WERI-Rb-1 (cell line): ENCODE results near the gene DDX54.

Experiments
- DNase-seq: peaks from one replicate; pipeline ENCODE4 v3.0.0-alpha.2; 2020
- H3K27ac ChIP-seq: fragments of 250-450 bp; sonication (Bioruptor Pico); 2 replicates; pipeline ENCODE4 v1.5.1; 2020; ENCODE audit warnings: mild to moderate bottlenecking, moderate library complexity
- H3K27me3 ChIP-seq: fragments of 250-450 bp; sonication (Bioruptor Pico); 2 replicates; pipeline ENCODE4 v1.5.1; 2021; ENCODE audit warnings: mild to moderate bottlenecking, low read depth, moderate library complexity; ENCODE audit not compliant: insufficient read depth, severe bottlenecking
- H3K36me3 ChIP-seq: fragments of 250-450 bp; sonication (Bioruptor Pico); 2 replicates; pipeline ENCODE4 v1.5.1; 2020; ENCODE audit warnings: mild to moderate bottlenecking, moderate library complexity
- H3K4me3 ChIP-seq: 2 replicates; pipeline ENCODE4 v1.5.1; 2011; ENCODE audit warnings: low read depth, mild to moderate bottlenecking, control low read depth, low read length
- H3K9me3 ChIP-seq: fragments of 250-450 bp; sonication (Bioruptor Pico); 2 replicates; pipeline ENCODE4 v1.5.1; 2021; ENCODE audit warnings: mild to moderate bottlenecking, moderate library complexity; ENCODE audit not compliant: severe bottlenecking
- TF ChIP-seq, protein P1 (sequence below): IDR thresholded peaks from 2 replicates; pipeline ENCODE4 v1.5.1; 2011; ENCODE audit warnings: low read depth, mild to moderate bottlenecking, control low read depth, inconsistent platforms, low read length

The DDX54 gene

DNA sequence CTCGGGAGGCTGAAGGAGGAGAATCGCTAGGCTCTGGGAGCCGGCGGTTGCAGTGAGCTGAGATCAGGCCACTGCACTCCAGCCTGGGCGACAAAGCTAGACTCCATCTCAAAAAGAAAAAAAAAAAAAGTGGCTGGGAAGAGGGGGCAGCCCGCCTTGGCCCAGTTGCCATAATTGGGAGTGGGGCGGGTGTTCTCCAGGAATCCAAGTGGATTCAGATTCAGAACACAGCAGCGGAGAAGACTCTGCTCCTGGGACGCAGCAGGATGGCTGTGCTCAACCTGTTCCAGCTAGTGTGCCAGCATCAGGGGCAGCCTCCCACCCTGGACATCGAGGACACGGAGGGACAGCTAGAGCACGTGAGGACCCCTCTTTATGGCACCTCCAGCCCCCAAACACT, 30.2 kb downstream of the DDX54 start:
- peaks cover 30% of the 10 kb centered on the region for H3K36me3 ChIP-seq
- DNase-seq = no peak
- no peak overlapping the region for H3K27ac ChIP-seq
- TF ChIP-seq, protein P1, sequence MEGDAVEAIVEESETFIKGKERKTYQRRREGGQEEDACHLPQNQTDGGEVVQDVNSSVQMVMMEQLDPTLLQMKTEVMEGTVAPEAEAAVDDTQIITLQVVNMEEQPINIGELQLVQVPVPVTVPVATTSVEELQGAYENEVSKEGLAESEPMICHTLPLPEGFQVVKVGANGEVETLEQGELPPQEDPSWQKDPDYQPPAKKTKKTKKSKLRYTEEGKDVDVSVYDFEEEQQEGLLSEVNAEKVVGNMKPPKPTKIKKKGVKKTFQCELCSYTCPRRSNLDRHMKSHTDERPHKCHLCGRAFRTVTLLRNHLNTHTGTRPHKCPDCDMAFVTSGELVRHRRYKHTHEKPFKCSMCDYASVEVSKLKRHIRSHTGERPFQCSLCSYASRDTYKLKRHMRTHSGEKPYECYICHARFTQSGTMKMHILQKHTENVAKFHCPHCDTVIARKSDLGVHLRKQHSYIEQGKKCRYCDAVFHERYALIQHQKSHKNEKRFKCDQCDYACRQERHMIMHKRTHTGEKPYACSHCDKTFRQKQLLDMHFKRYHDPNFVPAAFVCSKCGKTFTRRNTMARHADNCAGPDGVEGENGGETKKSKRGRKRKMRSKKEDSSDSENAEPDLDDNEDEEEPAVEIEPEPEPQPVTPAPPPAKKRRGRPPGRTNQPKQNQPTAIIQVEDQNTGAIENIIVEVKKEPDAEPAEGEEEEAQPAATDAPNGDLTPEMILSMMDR = no peak
- no peaks in the 10 kb centered on the region for H3K9me3 ChIP-seq
- no peak overlapping the region for H3K4me3 ChIP-seq
- H3K27me3 ChIP-seq = no peaks in the 10 kb centered on the region

GRCh38 chr12:113154351-113154973, 30.8 kb downstream of the DDX54 start:
- peaks cover 24% of the 10 kb centered on the region for H3K36me3 ChIP-seq
- H3K9me3 ChIP-seq = no peaks in the 10 kb centered on the region
- no peaks in the 10 kb centered on the region for H3K27me3 ChIP-seq
- no peak overlapping the region for H3K4me3 ChIP-seq
- no peak for DNase-seq
- H3K27ac ChIP-seq = no peak overlapping the region
- TF ChIP-seq, protein P1 = no peak

DNA sequence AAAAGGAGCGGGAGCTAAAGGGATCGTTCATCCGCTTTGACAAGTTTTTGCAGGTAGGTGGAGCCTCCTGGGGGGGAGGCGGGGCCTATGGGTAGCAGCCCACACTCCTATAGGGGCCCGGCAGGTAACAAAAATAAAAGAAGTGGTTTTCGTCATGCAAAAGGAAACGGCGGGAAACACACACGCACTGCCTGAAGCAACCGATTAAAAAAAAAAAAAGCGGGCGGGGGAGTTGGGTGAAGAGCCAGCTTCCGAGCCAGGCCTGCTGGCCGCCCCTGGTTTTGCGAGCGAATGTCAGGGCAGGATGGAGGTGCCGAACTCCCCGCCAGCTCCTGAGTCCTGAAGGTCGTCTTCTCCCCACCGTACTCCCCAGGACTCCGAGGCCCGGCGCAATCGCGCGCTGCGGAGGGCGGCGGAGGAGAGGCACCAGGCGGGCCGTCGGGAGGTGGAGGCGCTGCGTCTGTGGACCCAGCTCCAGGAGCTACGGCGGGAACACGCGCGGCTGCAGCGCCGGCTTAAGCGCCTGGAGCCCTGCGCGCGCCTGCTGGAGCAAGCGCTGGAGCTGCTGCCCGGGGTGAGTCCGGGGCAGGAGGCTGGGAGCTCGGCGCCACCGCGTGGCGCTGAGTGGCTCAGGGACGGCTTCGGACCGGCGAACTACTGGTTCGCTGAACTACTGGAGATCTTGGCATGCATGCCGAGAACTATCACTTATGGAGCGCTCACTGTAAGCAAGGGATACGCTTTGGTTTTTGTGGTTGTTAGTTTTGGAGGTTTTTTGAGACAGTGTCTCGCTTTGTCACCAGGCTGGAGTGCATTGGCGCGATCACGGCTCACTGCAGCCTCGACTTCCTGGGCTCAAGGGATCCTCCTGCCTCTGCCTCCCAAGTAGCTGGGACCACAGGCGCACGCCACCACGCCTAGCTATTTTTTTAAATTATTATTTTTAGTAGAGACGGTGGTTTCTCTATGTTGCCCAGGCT, 32.2 kb downstream of the DDX54 start:
- TF ChIP-seq, protein P1 = peak; percentile 68
- H3K27ac ChIP-seq = peak overlapping the region; percentile 73
- H3K36me3 ChIP-seq = peaks cover 10% of the 10 kb centered on the region
- H3K4me3 ChIP-seq = peak overlapping the region; percentile 48
- no peaks in the 10 kb centered on the region for H3K27me3 ChIP-seq
- H3K9me3 ChIP-seq = no peaks in the 10 kb centered on the region
- DNase-seq = peak; percentile 79

DNA sequence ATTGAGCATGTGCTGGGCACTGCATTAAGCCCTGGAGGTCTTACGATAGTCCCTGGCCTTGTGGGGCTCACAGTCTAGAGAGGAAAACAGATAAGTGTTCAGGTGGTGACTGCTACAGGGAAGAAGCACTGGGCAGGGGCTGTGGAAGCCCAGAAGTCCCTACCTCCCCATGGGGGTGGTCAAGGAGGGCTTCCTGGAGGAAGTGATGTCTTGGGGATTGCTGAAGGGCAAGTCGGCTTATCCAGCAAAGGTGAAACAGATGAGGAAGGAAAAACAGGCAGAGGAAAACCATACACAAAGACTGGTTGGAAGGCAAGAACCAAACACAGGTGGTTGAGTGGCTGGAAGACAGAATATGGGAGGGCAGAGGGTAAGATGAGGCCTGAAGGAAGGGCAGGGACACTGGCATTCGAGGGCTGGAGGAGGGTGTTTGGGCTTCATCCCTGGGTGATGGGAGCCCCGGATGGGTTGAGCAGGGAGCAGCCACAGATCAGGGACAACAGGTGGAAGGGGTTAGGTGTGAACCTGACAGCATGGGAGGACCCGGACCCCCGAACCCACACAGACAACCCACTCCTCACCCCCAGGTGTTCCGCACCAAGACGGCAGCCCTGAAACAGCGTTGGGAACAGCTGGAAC, 33.0 kb downstream of the DDX54 start:
- Histone ChIP-seq H3K27me3 (no peaks in the 10 kb centered on the region), H3K4me3 (peak overlapping the region; percentile 48), H3K27ac (no peak overlapping the region; the same call in 1 of the 2 replicates), H3K36me3 (peaks cover 2% of the 10 kb centered on the region), H3K9me3 (no peaks in the 10 kb centered on the region)
- TF ChIP-seq, protein P1 = no peak
- DNase-seq = no peak

DNA sequence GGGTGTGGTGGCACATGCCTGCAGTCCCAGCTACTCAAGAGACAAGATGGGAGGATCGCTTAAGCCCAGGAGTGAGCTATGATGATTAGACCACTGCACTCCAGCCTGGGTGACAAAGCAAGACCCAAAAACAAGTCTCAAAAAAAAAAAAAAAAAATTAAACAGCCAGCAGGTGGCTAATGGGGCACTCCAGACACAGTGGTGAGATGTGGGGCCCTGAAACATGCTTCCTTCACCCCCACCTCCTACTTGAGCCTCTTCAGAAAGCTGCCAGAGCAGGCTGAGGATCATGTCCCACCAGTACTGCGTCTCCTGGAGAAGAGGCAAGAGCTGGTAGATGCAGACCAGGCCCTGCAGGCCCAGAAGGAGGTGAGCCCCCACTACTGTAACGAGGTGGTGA, 33.6 kb downstream of the DDX54 start:
- H3K4me3 ChIP-seq = no peak overlapping the region
- no peak for DNase-seq
- TF ChIP-seq, protein P1 = no peak
- no peaks in the 10 kb centered on the region for H3K27me3 ChIP-seq
- H3K9me3 ChIP-seq = no peaks in the 10 kb centered on the region
- no peaks in the 10 kb centered on the region for H3K36me3 ChIP-seq
- H3K27ac ChIP-seq = no peak overlapping the region
